ENCODE results near the gene GDF10. TPM values are rescaled to one million over a fixed set of nuclear protein-coding genes. Genes with fewer than 3 reads are reported as not detected.

GDF10 gene
- total RNA-seq, 1 experiment from 2014 or later, result 0.20 TPM

- Histone ChIP-seq H3K56ac (ENCODE audit: insufficient read length, low read depth, low read length) (no peak overlapping the region), H3K79me2 (ENCODE audit: insufficient read depth, low read length) (no peaks in the 10 kb centered on the region), H3K79me1 (ENCODE audit: insufficient read depth, low read depth, low read length, poor library complexity, severe bottlenecking) (no peaks in the 10 kb centered on the region), H3K23ac (ENCODE audit: insufficient read length, low read depth, low read length) (no peak overlapping the region), H4K5ac (ENCODE audit: insufficient read length, low read depth, low read length) (no peak overlapping the region), H2BK15ac (ENCODE audit: low read depth, low read length) (no peak overlapping the region), H3T11ph (ENCODE audit: low read length) (no peak overlapping the region), H4K20me1 (ENCODE audit: control insufficient read depth, insufficient read depth, insufficient read length) (no peaks in the 10 kb centered on the region), H2BK120ac (ENCODE audit: low read depth, low read length, poor library complexity, severe bottlenecking) (no peak overlapping the region), H3K9me3 (ENCODE audit: control insufficient read depth, low read depth, low read length) (no peaks in the 10 kb centered on the region), H4K91ac (ENCODE audit: insufficient read length, low read depth, low read length) (no peak overlapping the region), H3K23me2 (ENCODE audit: insufficient read length, low read depth, low read length, poor library complexity, severe bottlenecking) (no peaks in the 10 kb centered on the region), H3K14ac (ENCODE audit: insufficient read depth, low read length) (no peak overlapping the region), H3K27ac (ENCODE audit: insufficient read length, low read depth, low read length) (no peak overlapping the region), H2AK5ac (ENCODE audit: insufficient read length, low read length) (no peak overlapping the region), H2BK5ac (ENCODE audit: insufficient read length, low read length) (no peak overlapping the region), H3K18ac (ENCODE audit: insufficient read length, low read depth, low read length) (no peak overlapping the region), H2BK20ac (ENCODE audit: low read depth, low read length, poor library complexity, severe bottlenecking) (no peak overlapping the region), H2AFZ (ENCODE audit: low read length) (no peak overlapping the region), H3K4ac (ENCODE audit: low read depth, low read length) (no peak overlapping the region), H3K27me3 (ENCODE audit: insufficient read depth, low read length) (no peaks in the 10 kb centered on the region), H3K4me2 (ENCODE audit: insufficient read depth, insufficient read length, low read length) (no peak overlapping the region), H4K8ac (replicated peaks; ENCODE audit: insufficient read length, low read depth, low read length) (no peak overlapping the region), H3K9ac (ENCODE audit: extremely low read depth, insufficient read length, low read length) (no peak overlapping the region), H2BK12ac (ENCODE audit: insufficient read length, low read depth, low read length) (no peak overlapping the region), H3K4me1 (ENCODE audit: insufficient read depth, low read length) (no peaks in the 10 kb centered on the region; the same call in 1 of the 2 replicates)
- Mint-ChIP-seq H3K27ac (no peak overlapping the region), H3K9me3 (no peaks in the 10 kb centered on the region), H3K4me1 (peaks cover 14 to 15% of the 10 kb centered on the region in 2 experiments), H3K27me3 (ENCODE audit: low read depth) (no peaks in the 10 kb centered on the region), H3K36me3 (ENCODE audit: insufficient read depth in 1 of 3, low read depth in 3 of 3) (no peaks in the 10 kb centered on the region), H3K4me3 (no peak overlapping the region)
- WGBS (ENCODE audit: extremely low coverage, insufficient read length, low lambda C conversion rate), result no CpG with 5 or more reads among the region's 5 CpGs
- TF ChIP-seq CTCF (conservative IDR thresholded peaks at IDR 0.05), result peak; percentile 98
- DNase-seq, result peak; percentile 76
Measured at GRCh38 chr10:47340608-47341170, 40.7 kb downstream of the GDF10 start.
